GM19467 (cell line): ENCODE measurements around the gene PACS1.

ENCODE experiments used
- ATAC-seq: cut with Tn5 transposase; IDR thresholded peaks from one replicate; pipeline ENCODE4 v1.9.1; 2021; ENCODE audit warnings: mild to moderate bottlenecking, moderate library complexity; ENCODE audit not compliant: unreplicated experiment

Gene PACS1

GRCh38 chr11:66048547-66049323 is 21.3 kb upstream of the PACS1 start, which contains the start of gene GAL3ST3:
Gene GAL3ST3 (minus strand): TSS chr11:66049161. CDS start chr11:66045415, 3,746 bp downstream.
- ATAC-seq, result no peak

- ATAC-seq, result no peak
Observed at GRCh38 chr11:66050581-66051231, 19.4 kb upstream of the PACS1 start.

GRCh38 chr11:66051371-66051765 is 18.7 kb upstream of the PACS1 start:
- ATAC-seq, result no peak

- ATAC-seq, result peak; percentile 92
Observed at GRCh38 chr11:66051766-66052663, 18.1 kb upstream of the PACS1 start, which contains the start of gene SF3B2. Gene SF3B2 (plus strand): TSS chr11:66052364. CDS start chr11:66052385, 21 bp downstream.

DNA sequence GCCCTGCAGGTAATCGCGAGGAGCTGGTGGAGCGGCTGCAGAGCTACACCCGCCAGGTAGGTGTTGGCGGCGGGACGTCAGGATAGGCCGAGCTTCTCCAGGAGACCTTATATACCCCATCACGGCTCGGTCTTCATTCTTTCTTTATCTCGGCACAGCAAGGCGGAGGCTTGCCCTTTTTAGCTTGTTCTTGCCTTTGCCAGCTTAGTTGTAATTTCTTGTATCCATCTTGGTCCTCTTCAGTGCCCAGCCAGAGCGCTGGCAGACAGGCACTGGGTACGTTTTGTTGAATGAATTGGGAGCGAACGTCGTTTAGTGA is 17.4 kb upstream of the PACS1 start:
- ATAC-seq, result no peak

DNA sequence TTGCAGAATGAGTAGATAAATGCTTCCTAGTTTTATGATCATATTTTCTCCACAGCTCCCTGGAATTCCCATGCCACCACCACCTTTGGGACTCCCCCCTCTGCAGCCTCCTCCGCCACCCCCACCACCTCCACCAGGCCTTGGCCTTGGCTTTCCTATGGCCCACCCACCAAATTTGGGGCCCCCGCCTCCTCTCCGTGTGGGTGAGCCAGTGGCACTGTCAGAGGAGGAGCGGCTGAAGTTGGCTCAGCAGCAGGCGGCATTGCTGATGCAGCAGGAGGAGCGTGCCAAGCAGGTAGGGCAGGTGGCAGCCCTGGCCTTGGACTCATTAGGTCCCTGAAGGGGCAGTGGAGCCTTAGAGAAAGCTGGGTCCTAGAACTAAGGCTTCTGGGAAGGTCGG is 15.1 kb upstream of the PACS1 start:
- no peak for ATAC-seq

- no peak for ATAC-seq
Observed at GRCh38 chr11:66056501-66056900, 13.6 kb upstream of the PACS1 start.

DNA sequence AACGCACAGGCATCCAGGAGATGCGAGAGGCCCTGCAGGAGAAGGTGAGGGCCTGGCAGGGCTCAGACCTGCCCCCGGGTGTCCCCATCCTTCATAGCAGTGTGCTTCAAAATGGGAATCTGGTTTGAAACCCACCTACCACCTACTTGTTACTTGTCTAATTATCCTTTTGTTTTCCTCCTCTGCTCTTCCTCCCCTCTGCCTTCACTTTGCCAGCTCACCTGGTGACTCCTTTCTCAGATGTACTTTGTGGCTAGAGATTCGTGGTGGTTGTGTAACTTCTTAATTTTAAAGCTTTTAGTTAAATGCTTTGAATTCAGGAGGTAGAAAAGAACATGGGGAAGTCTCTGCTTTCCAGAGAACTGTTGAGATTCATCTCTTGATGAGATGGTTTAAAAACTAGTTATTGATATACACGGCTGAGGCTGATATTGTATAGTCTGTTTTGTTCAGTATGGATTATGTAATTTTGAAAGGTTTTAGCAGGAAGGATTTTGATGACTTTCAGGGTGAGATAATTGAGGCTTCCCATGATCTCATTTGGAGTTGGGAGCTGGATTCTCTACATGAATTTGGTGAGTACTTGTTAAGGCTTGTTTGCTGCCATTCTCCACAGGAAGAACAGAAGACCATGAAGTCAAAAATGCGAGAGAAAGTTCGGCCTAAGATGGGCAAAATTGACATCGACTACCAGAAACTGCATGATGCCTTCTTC is 9.9 kb upstream of the PACS1 start:
- no peak for ATAC-seq

GRCh38 chr11:66061268-66061667 is 8.8 kb upstream of the PACS1 start:
- ATAC-seq, result no peak

DNA sequence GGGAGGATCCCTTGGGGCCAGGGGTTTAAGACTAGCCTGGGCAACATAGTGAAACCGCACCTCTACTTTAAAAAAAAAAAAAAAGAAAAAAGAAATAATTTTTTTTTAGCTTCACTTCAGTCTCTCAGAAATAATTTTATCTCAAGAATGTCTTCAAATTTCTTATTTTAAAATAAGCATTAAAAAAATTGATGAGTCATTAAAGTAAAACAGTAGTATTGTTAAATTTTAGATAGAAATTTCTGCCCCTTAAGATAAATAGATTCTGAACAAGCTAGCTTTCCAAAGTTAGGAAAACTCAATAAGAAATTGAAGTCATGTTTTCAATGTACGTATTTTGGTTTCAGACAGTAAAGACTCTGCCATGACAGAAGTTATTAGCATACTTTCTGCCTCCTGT is 7.7 kb upstream of the PACS1 start:
- no peak for ATAC-seq

DNA sequence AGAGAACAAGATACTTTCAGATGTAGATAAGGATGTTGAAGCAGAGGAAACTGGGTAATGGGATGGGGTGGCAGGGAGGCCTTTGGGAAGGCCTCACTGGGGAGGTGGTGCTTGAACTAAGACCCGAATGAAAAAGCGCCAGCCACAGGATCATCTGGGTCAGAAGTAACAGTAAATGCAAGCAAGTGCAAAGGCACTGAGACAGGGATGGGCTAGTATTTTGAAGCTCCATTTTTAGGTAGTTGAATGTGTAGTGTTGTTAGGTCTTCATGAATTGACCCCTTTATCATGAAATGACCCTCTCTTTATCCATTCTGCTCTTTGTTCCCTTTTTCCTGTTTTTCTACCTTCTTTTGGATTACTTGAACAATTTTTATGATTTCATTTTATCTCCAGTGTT is 6.2 kb upstream of the PACS1 start:
- no peak for ATAC-seq

GRCh38 chr11:66064571-66064970 is 5.5 kb upstream of the PACS1 start:
- no peak for ATAC-seq

- ATAC-seq, result no peak
Observed at GRCh38 chr11:66066751-66067150, 3.3 kb upstream of the PACS1 start.

DNA sequence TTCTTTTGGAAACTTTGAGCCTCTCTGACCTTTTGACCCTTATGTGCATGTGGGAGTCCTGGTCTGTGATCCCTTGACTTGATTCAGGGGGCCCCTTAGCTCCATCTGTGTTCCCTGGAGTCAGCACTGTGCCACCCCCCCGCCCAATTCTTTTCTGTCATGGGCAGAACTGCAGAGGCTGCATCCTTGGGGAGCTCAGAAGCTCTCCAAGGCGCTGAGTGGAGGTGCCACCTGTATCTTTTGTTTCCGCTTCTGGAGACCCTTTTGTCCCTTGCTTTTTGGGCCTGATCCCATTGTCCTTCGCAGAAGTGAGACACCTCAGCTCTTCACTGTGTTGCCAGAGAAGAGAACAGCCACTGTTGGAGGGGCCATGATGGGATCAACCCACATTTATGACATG is 2.4 kb upstream of the PACS1 start:
- ATAC-seq, result no peak

GRCh38 chr11:66068154-66068821 is 1.8 kb upstream of the PACS1 start:
- no peak for ATAC-seq

GRCh38 chr11:66068923-66069714 is 953 bp upstream of the PACS1 start:
- ATAC-seq, result no peak

GRCh38 chr11:66070604-66071380 is 720 bp downstream of the PACS1 start:
- ATAC-seq, result peak; percentile 10

- ATAC-seq, result no peak
Observed at GRCh38 chr11:66071381-66071801, 1.3 kb downstream of the PACS1 start.

GRCh38 chr11:66072081-66072480 is 2.0 kb downstream of the PACS1 start:
- ATAC-seq, result no peak
